CD4-positive, CD25-positive, alpha-beta regulatory T cell (primary cell): ENCODE results near the gene DENND2A. TPM values are rescaled to one million over a fixed set of nuclear protein-coding genes. Genes with fewer than 3 reads are reported as not detected.
"Not testable (repeated sequence)": the region's sequence is repeated elsewhere in the genome, so short reads cannot be mapped to it uniquely, and the experiment has no call there.

ENCODE experiments used
- ATAC-seq, 2 donors: fragments of 150-1000 bp; cut with Tn5 transposase; one replicate each; pipeline ENCODE4 v1.10.0; 2021; ENCODE audit warnings: low read depth in 2 of 2, moderate number of reproducible peaks in 2 of 2, moderate library complexity in 1 of 2
- DNase-seq, 3 donors: peaks; one replicate each; pipeline versions ENCODE4 v3.0.0 to v3.0.0-alpha.2; 2012 to 2022; ENCODE audit warnings: mixed read lengths in 1 of 3
- H3K27ac ChIP-seq: one replicate; pipeline ENCODE4 v1.7.0; 2013; ENCODE audit warnings: mild to moderate bottlenecking, low read length; ENCODE audit not compliant: insufficient read depth, poor library complexity, severe bottlenecking
- H3K27me3 ChIP-seq: one replicate; pipeline ENCODE4 v1.7.0; 2013; ENCODE audit warnings: low read length; ENCODE audit not compliant: control insufficient read depth, insufficient read depth
- H3K36me3 ChIP-seq: one replicate; pipeline ENCODE4 v1.7.0; 2013; ENCODE audit warnings: mild to moderate bottlenecking, low read length, moderate library complexity; ENCODE audit not compliant: control insufficient read depth, insufficient read depth
- H3K4me1 ChIP-seq: 2 replicates; pipeline ENCODE4 v1.7.0; 2013; ENCODE audit warnings: mild to moderate bottlenecking, low read length; ENCODE audit not compliant: insufficient read depth, control insufficient read depth, poor library complexity, severe bottlenecking
- H3K4me3 ChIP-seq: one replicate; pipeline ENCODE4 v1.7.0; 2013; ENCODE audit warnings: low read depth, mild to moderate bottlenecking, low read length, moderate library complexity
- H3K9me3 ChIP-seq, 2 experiments: 1 replicate in 1 of 2; 2 replicates in 1 of 2; pipeline ENCODE4 v1.7.0; 2013; ENCODE audit warnings: low read length in 2 of 2, mild to moderate bottlenecking in 1 of 2, moderate library complexity in 1 of 2; ENCODE audit not compliant: control insufficient read depth in 2 of 2
- H3K27ac Mint-ChIP-seq, 3 donors: one replicate each; pipeline ENCODE4 v1.8.0; 2020 to 2022; ENCODE audit warnings: mild to moderate bottlenecking in 3 of 3, mixed read lengths in 3 of 3, moderate library complexity in 2 of 3
- H3K27me3 Mint-ChIP-seq: one replicate; pipeline ENCODE4 v1.8.0; 2022; ENCODE audit warnings: mild to moderate bottlenecking, mixed read lengths
- H3K36me3 Mint-ChIP-seq: one replicate; pipeline ENCODE4 v1.8.0; 2020; ENCODE audit warnings: mixed read lengths
- H3K4me1 Mint-ChIP-seq, 4 donors: one replicate each; pipeline ENCODE4 v1.8.0; 2020 to 2022; ENCODE audit warnings: mixed read lengths in 4 of 4, mild to moderate bottlenecking in 1 of 4
- H3K4me3 Mint-ChIP-seq, 4 donors: one replicate each; pipeline ENCODE4 v1.8.0; 2020 to 2022; ENCODE audit warnings: mild to moderate bottlenecking in 4 of 4, mixed read lengths in 4 of 4, moderate library complexity in 3 of 4
- H3K9me3 Mint-ChIP-seq, 7 donors: one replicate each; pipeline ENCODE4 v1.8.0; 2020 to 2022; ENCODE audit warnings: mixed read lengths in 7 of 7, mild to moderate bottlenecking in 3 of 7, moderate library complexity in 2 of 7
- polyA plus RNA-seq, 4 donors: library from polyadenylated mRNA; unstranded; fragments of 300-500 nt; fragmentation: Illumina TruSeq; gene quantifications; one replicate each; pipeline ENCODE4 v1.2.3, GENCODE V29; 2021
- total RNA-seq: library from RNA; stranded (reverse); gene quantifications from one replicate; pipeline ENCODE4 v1.2.3, GENCODE V29; 2022

The DENND2A gene
- total and polyA plus RNA-seq, 5 donors from 2014 or later, result not detected

GRCh38 chr7:140568021-140568813 lies 72.4 kb downstream of the DENND2A start:
- Mint-ChIP-seq H3K4me3 (peak overlapping the region in 1 of 4 donors; percentile 71), H3K9me3 (no peaks in the 10 kb centered on the region), H3K4me1 (no peaks in the 10 kb centered on the region), H3K36me3 (no peaks in the 10 kb centered on the region), H3K27ac (peak overlapping the region in 1 of 3 donors; percentile 74), H3K27me3 (peaks cover 10% of the 10 kb centered on the region)
- ATAC-seq (no peak), DNase-seq (no peak)
- no peak overlapping the region for H3K27ac ChIP-seq
- H3K27me3 ChIP-seq, result no peaks in the 10 kb centered on the region
- H3K4me3 ChIP-seq, result no peak overlapping the region
- H3K36me3 ChIP-seq, result no peaks in the 10 kb centered on the region
- no peaks in the 10 kb centered on the region for H3K9me3 ChIP-seq
- no peaks in the 10 kb centered on the region for H3K4me1 ChIP-seq

GRCh38 chr7:140566186-140566585 lies 74.4 kb downstream of the DENND2A start:
- not testable (repeated sequence) for H3K36me3 Mint-ChIP-seq, ATAC-seq, H3K27ac Mint-ChIP-seq, H3K9me3 ChIP-seq, H3K4me1 ChIP-seq, H3K27me3 ChIP-seq, H3K27me3 Mint-ChIP-seq, H3K4me3 Mint-ChIP-seq, H3K27ac ChIP-seq, H3K36me3 ChIP-seq, DNase-seq, H3K9me3 Mint-ChIP-seq, H3K4me3 ChIP-seq, H3K4me1 Mint-ChIP-seq

- H3K4me3 ChIP-seq, result not testable (repeated sequence)
Observed at GRCh38 chr7:140565761-140566160, 74.9 kb downstream of the DENND2A start.

GRCh38 chr7:140564643-140565042 lies 76.0 kb downstream of the DENND2A start:
- Histone ChIP-seq H3K27me3 (no peaks in the 10 kb centered on the region), H3K36me3 (no peaks in the 10 kb centered on the region), H3K9me3 (no peaks in the 10 kb centered on the region), H3K4me1 (no peaks in the 10 kb centered on the region), H3K4me3 (no peak overlapping the region), H3K27ac (no peak overlapping the region)
- peaks cover 14% of the 10 kb centered on the region for H3K27me3 Mint-ChIP-seq
- ATAC-seq, result no peak
- H3K4me3 Mint-ChIP-seq, result no peak overlapping the region
- no peak for DNase-seq
- H3K27ac Mint-ChIP-seq, result no peak overlapping the region
- no peaks in the 10 kb centered on the region for H3K9me3 Mint-ChIP-seq
- no peaks in the 10 kb centered on the region for H3K36me3 Mint-ChIP-seq
- H3K4me1 Mint-ChIP-seq, result no peaks in the 10 kb centered on the region

More at GRCh38 chr7:140565761-140566160, 74.9 kb downstream of the DENND2A start:
- not testable (repeated sequence) for H3K9me3 Mint-ChIP-seq, H3K9me3 ChIP-seq, H3K36me3 ChIP-seq, H3K4me1 ChIP-seq, H3K27me3 Mint-ChIP-seq, H3K4me1 Mint-ChIP-seq, H3K4me3 Mint-ChIP-seq, ATAC-seq, H3K27ac ChIP-seq, DNase-seq, H3K27ac Mint-ChIP-seq, H3K36me3 Mint-ChIP-seq, H3K27me3 ChIP-seq

- no peak overlapping the region for H3K4me3 ChIP-seq
- no peaks in the 10 kb centered on the region for H3K4me1 ChIP-seq
- Mint-ChIP-seq H3K27ac (no peak overlapping the region), H3K4me1 (no peaks in the 10 kb centered on the region), H3K9me3 (no peaks in the 10 kb centered on the region), H3K36me3 (no peaks in the 10 kb centered on the region), H3K27me3 (peaks cover 15% of the 10 kb centered on the region), H3K4me3 (no peak overlapping the region)
- H3K27ac ChIP-seq, result no peak overlapping the region
- no peaks in the 10 kb centered on the region for H3K36me3 ChIP-seq
- no peak for DNase-seq
- no peaks in the 10 kb centered on the region for H3K9me3 ChIP-seq
- no peak for ATAC-seq
- H3K27me3 ChIP-seq, result no peaks in the 10 kb centered on the region
Observed at GRCh38 chr7:140562926-140563481, 77.6 kb downstream of the DENND2A start.

GRCh38 chr7:140559410-140559809 lies 81.2 kb downstream of the DENND2A start:
- Mint-ChIP-seq H3K27me3 (peaks cover 10% of the 10 kb centered on the region), H3K9me3 (peaks cover 0 to 1% (median 0%) of the 10 kb centered on the region in 7 donors), H3K4me1 (no peaks in the 10 kb centered on the region), H3K4me3 (no peak overlapping the region), H3K36me3 (no peaks in the 10 kb centered on the region), H3K27ac (no peak overlapping the region)
- Histone ChIP-seq H3K27me3 (no peaks in the 10 kb centered on the region), H3K4me1 (no peaks in the 10 kb centered on the region), H3K27ac (no peak overlapping the region), H3K9me3 (no peaks in the 10 kb centered on the region), H3K36me3 (no peaks in the 10 kb centered on the region), H3K4me3 (no peak overlapping the region)
- DNase-seq, result no peak
- ATAC-seq, result no peak

GRCh38 chr7:140557809-140558518 lies 82.6 kb downstream of the DENND2A start:
- Mint-ChIP-seq H3K27ac (no peak overlapping the region), H3K27me3 (peaks cover 10% of the 10 kb centered on the region), H3K9me3 (peaks cover 0 to 1% (median 0%) of the 10 kb centered on the region in 7 donors), H3K36me3 (no peaks in the 10 kb centered on the region), H3K4me1 (no peaks in the 10 kb centered on the region), H3K4me3 (no peak overlapping the region)
- H3K27me3 ChIP-seq, result no peaks in the 10 kb centered on the region
- no peak for DNase-seq
- H3K36me3 ChIP-seq, result no peaks in the 10 kb centered on the region
- H3K4me1 ChIP-seq, result no peaks in the 10 kb centered on the region
- no peak for ATAC-seq
- no peak overlapping the region for H3K4me3 ChIP-seq
- no peak overlapping the region for H3K27ac ChIP-seq
- no peaks in the 10 kb centered on the region for H3K9me3 ChIP-seq
